Measurements from ENCODE around the gene LRRK2.
A peak's percentile ranks its signal among the peaks of the same experiment; 100 is the strongest.
"Not testable (repeated sequence)": the region's sequence is repeated elsewhere in the genome, so short reads cannot be mapped to it uniquely, and the experiment has no call there.

LRRK2 gene

GRCh38 chr12:40209886-40210285, 14.9 kb upstream of the LRRK2 start:
- H3K4me3 ChIP-seq (ENCODE audit: control insufficient read depth, low read depth, low read length): no peak overlapping the region
- TF ChIP-seq CTCF (conservative IDR thresholded peaks at IDR 0.05; ENCODE audit: control insufficient read depth, insufficient read depth, low read depth, low read length): no peak
- no peak for DNase-seq (ENCODE audit: low read depth)

- DNase-seq (ENCODE audit: low read depth): not testable (repeated sequence)
Measured at GRCh38 chr12:40211186-40211585, 13.6 kb upstream of the LRRK2 start.

GRCh38 chr12:40212566-40212965, 12.2 kb upstream of the LRRK2 start:
- DNase-seq (ENCODE audit: low read depth): no peak
- no peak overlapping the region for H3K4me3 ChIP-seq (ENCODE audit: control insufficient read depth, low read depth, low read length)
- TF ChIP-seq CTCF (conservative IDR thresholded peaks at IDR 0.05; ENCODE audit: control insufficient read depth, insufficient read depth, low read depth, low read length): no peak

More at GRCh38 chr12:40211186-40211585, 13.6 kb upstream of the LRRK2 start:
- not testable (repeated sequence) for H3K4me3 ChIP-seq (ENCODE audit: control insufficient read depth, low read depth, low read length)

GRCh38 chr12:40215982-40216381, 8.8 kb upstream of the LRRK2 start:
- DNase-seq (ENCODE audit: low read depth): peak; percentile 45
- no peak overlapping the region for H3K4me3 ChIP-seq (ENCODE audit: control insufficient read depth, low read depth, low read length)
- TF ChIP-seq CTCF (conservative IDR thresholded peaks at IDR 0.05; ENCODE audit: control insufficient read depth, insufficient read depth, low read depth, low read length): no peak

- DNase-seq (ENCODE audit: low read depth): no peak
- TF ChIP-seq CTCF (conservative IDR thresholded peaks at IDR 0.05; ENCODE audit: control insufficient read depth, insufficient read depth, low read depth, low read length): no peak
- H3K4me3 ChIP-seq (ENCODE audit: control insufficient read depth, low read depth, low read length): no peak overlapping the region
Measured at GRCh38 chr12:40216516-40217288, 8.1 kb upstream of the LRRK2 start.

- no peak for TF ChIP-seq CTCF (conservative IDR thresholded peaks at IDR 0.05; ENCODE audit: control insufficient read depth, insufficient read depth, low read depth, low read length)
- H3K4me3 ChIP-seq (ENCODE audit: control insufficient read depth, low read depth, low read length): no peak overlapping the region
- DNase-seq (ENCODE audit: low read depth): no peak
Measured at GRCh38 chr12:40219760-40220159, 5.0 kb upstream of the LRRK2 start.

GRCh38 chr12:40222247-40222646, 2.5 kb upstream of the LRRK2 start:
- no peak overlapping the region for H3K4me3 ChIP-seq (ENCODE audit: control insufficient read depth, low read depth, low read length)
- DNase-seq (ENCODE audit: low read depth): peak; percentile 23
- TF ChIP-seq CTCF (conservative IDR thresholded peaks at IDR 0.05; ENCODE audit: control insufficient read depth, insufficient read depth, low read depth, low read length): no peak

Data from fibroblast of mammary gland (primary cell).